A549 (cell line): ENCODE data around the gene SGSM2. TPM values are rescaled to one million over a fixed set of nuclear protein-coding genes. Genes with fewer than 3 reads are reported as not detected.

Source experiments
- ATAC-seq, 2 experiments: fragments of 200-7000 bp in 1 of 2; fragments of >200 bp in 1 of 2; cut with Nextera tagmentation in 1 of 2; cut with Tn5 transposase in 1 of 2; 3 replicates each; pipeline versions ENCODE4 v1.8.0 to v1.9.1; 2018 to 2020; ENCODE audit warnings: mild to moderate bottlenecking in 1 of 2, moderate library complexity in 1 of 2
- CTCF ChIA-PET: fragments of 300-600 bp; sonication (Branson Sonifier 250); formaldehyde crosslinking; extraction: SDS; loops from one replicate; lab custom pipeline; 2021; ENCODE audit warnings: antibody characterized with exemption, inconsistent platforms; lab: Yijun Ruan, JAX
- POLR2A ChIA-PET: fragments of 350-600 bp; formaldehyde crosslinking; extraction: SDS; loops from one replicate; lab custom pipeline; 2021; ENCODE audit warnings: antibody characterized with exemption, inconsistent platforms; lab: Yijun Ruan, JAX
- DNase-seq, 2 experiments: peaks; one replicate each; pipeline versions ENCODE4 v3.0.0 to v3.0.0-alpha.2; 2011 to 2016; ENCODE audit warnings: low read depth in 1 of 2, low spot score in 1 of 2
- FAIRE-seq: peaks from 2 replicates; lab custom pipeline; 2011; peaks lifted over from hg19 to GRCh38; lab: Jason Lieb, UNC
- H3K27ac ChIP-seq, 2 experiments: fragments of >200 bp; sonication (Bioruptor Twin); formaldehyde crosslinking; 3 replicates each; pipeline ENCODE4 v1.5.1; 2016 to 2017
- H3K4me1 ChIP-seq: fragments of >200 bp; sonication (Bioruptor Twin); formaldehyde crosslinking; 3 replicates; pipeline ENCODE4 v1.6.1; 2016
- H3K4me2 ChIP-seq: fragments of >200 bp; sonication (Bioruptor Twin); formaldehyde crosslinking; 3 replicates; pipeline ENCODE4 v1.6.1; 2016
- H3K4me3 ChIP-seq: fragments of >200 bp; sonication (Bioruptor Twin); formaldehyde crosslinking; 3 replicates; pipeline ENCODE4 v1.5.1; 2016
- H3K9me3 ChIP-seq: fragments of >200 bp; sonication (Bioruptor Twin); formaldehyde crosslinking; 3 replicates; pipeline ENCODE4 v1.6.1; 2016
- BHLHE40 ChIP-seq: IDR thresholded peaks from 2 replicates; pipeline ENCODE4 v1.6.1; 2012; ENCODE audit warnings: low read depth, low read length, inconsistent platforms
- CHD4 ChIP-seq: fragments of 200-600 bp; sonication (generic); IDR thresholded peaks from 2 replicates; pipeline ENCODE4 v1.6.1; 2016; ENCODE audit warnings: antibody characterized with exemption, mild to moderate bottlenecking, borderline replicate concordance
- EHF ChIP-seq: fragments of 250-450 bp; sonication (Bioruptor Pico); IDR thresholded peaks from 2 replicates; pipeline ENCODE4 v1.5.0; 2020; ENCODE audit warnings: mild to moderate bottlenecking
- FOXS1 ChIP-seq: fragments of 250-450 bp; sonication (Bioruptor Pico); IDR thresholded peaks from 2 replicates; pipeline ENCODE4 v1.5.0; 2020; ENCODE audit warnings: mild to moderate bottlenecking, moderate library complexity
- HEYL ChIP-seq: fragments of 250-450 bp; sonication (Bioruptor Pico); IDR thresholded peaks from 2 replicates; pipeline ENCODE4 v1.8.0; 2021; ENCODE audit warnings: mild to moderate bottlenecking, moderate library complexity
- HOXB13 ChIP-seq: fragments of 250-450 bp; sonication (Bioruptor Pico); IDR thresholded peaks from 2 replicates; pipeline ENCODE4 v1.5.0; 2020; ENCODE audit warnings: low read depth, mild to moderate bottlenecking, moderate library complexity
- HOXB5 ChIP-seq: fragments of 250-450 bp; sonication (Bioruptor Pico); IDR thresholded peaks from 2 replicates; pipeline ENCODE4 v1.5.0; 2020; ENCODE audit warnings: mild to moderate bottlenecking, moderate library complexity
- JUN ChIP-seq, 2 experiments: fragments of >200 bp; sonication (Bioruptor Twin); formaldehyde crosslinking; IDR thresholded peaks; 2 replicates in 1 of 2; 3 replicates in 1 of 2; pipeline ENCODE4 v1.6.1; 2016 to 2017
- JUNB ChIP-seq: fragments of >200 bp; sonication (Bioruptor Twin); formaldehyde crosslinking; IDR thresholded peaks from 2 replicates; pipeline ENCODE4 v1.6.1; 2016
- KDM5A ChIP-seq: fragments of 200-600 bp; sonication (generic); IDR thresholded peaks from 2 replicates; pipeline ENCODE4 v1.6.1; 2016; ENCODE audit warnings: antibody characterized with exemption, mild to moderate bottlenecking
- NFE2L2 ChIP-seq: fragments of 150-350 bp; conservative IDR thresholded peaks from 2 replicates; pipeline ENCODE4 v1.6.1; 2014; ENCODE audit warnings: low read length
- PHF8 ChIP-seq: fragments of 200-600 bp; sonication (generic); IDR thresholded peaks from 2 replicates; pipeline ENCODE4 v1.6.1; 2016; ENCODE audit warnings: low read depth, mild to moderate bottlenecking, antibody characterized with exemption, moderate library complexity, borderline replicate concordance
- POLR2AphosphoS2 ChIP-seq: conservative IDR thresholded peaks from 2 replicates; pipeline ENCODE4 v1.6.1; 2012; ENCODE audit warnings: low read length, improper control_type of control experiment, inconsistent platforms
- RAD21 ChIP-seq, 2 experiments: fragments of >200 bp in 1 of 2; sonication (Bioruptor Twin) in 1 of 2; formaldehyde crosslinking in 1 of 2; IDR thresholded peaks in 1 of 2; conservative IDR thresholded peaks in 1 of 2; 2 replicates in 1 of 2; 3 replicates in 1 of 2; pipeline ENCODE4 v1.6.1; 2012 to 2018; ENCODE audit warnings: inconsistent platforms in 1 of 2
- RARB ChIP-seq: fragments of 250-450 bp; sonication (Bioruptor Pico); IDR thresholded peaks from 2 replicates; pipeline ENCODE4 v1.8.0; 2021; ENCODE audit warnings: mild to moderate bottlenecking, moderate library complexity
- RCOR1 ChIP-seq: fragments of 150-350 bp; IDR thresholded peaks from 2 replicates; pipeline ENCODE4 v1.6.1; 2014; ENCODE audit warnings: antibody characterized with exemption, low read length, low read depth
- RNF2 ChIP-seq: fragments of 200-600 bp; sonication (generic); IDR thresholded peaks from 2 replicates; pipeline ENCODE4 v1.6.1; 2016; ENCODE audit warnings: low read depth, mild to moderate bottlenecking, antibody characterized with exemption, moderate library complexity, borderline replicate concordance
- SREBF2 ChIP-seq: fragments of 450-650 bp; IDR thresholded peaks from 2 replicates; pipeline ENCODE4 v1.6.1; 2014; ENCODE audit warnings: mild to moderate bottlenecking, moderate library complexity
- TFCP2L1 ChIP-seq: fragments of 250-450 bp; sonication (Bioruptor Pico); IDR thresholded peaks from 2 replicates; pipeline ENCODE4 v1.5.0; 2021; ENCODE audit warnings: mild to moderate bottlenecking
- ZFP36 ChIP-seq: fragments of 450-650 bp; IDR thresholded peaks from 2 replicates; pipeline ENCODE4 v1.6.1; 2014; ENCODE audit warnings: borderline replicate concordance; ENCODE audit not compliant: partially characterized antibody
- WGBS: methylation state at CpG from one replicate; pipeline ENCODE4 v1.1.6; 2017; ENCODE audit errors: missing lambda C conversion rate; 5-methylcytosine and 5-hydroxymethylcytosine counted together
- polyA plus RNA-seq, 4 experiments: library from polyadenylated mRNA; depleted of rRNA in 3 of 4; stranded (reverse); fragments of >200 nt; fragmentation: RNase III in 1 of 4; extraction: RNeasy Plus Mini Kit Qiagen cat#74134 plus additional on column Dnase treatment in 1 of 4; gene quantifications; 2 replicates in 3 of 4; 3 replicates in 1 of 4; pipeline ENCODE4 v1.2.3, GENCODE V29; 2011 to 2017
- TF ChIP-seq, protein P1 (sequence below): fragments of 250-450 bp; sonication (Bioruptor Pico); IDR thresholded peaks from 2 replicates; pipeline ENCODE4 v1.5.0; 2020; ENCODE audit warnings: low read depth, mild to moderate bottlenecking, moderate library complexity
- TF ChIP-seq, protein P2 (sequence below): fragments of >200 bp; sonication (Bioruptor Twin); formaldehyde crosslinking; IDR thresholded peaks from 2 replicates; pipeline ENCODE4 v1.6.1; 2016
- TF ChIP-seq, protein P3 (sequence below): fragments of >200 bp; sonication (Bioruptor Twin); formaldehyde crosslinking; IDR thresholded peaks from 3 replicates; pipeline ENCODE4 v1.5.1; 2016
- TF ChIP-seq, protein P4 (sequence below): fragments of 250-450 bp; sonication (Bioruptor Pico); IDR thresholded peaks from 2 replicates; pipeline ENCODE4 v1.5.0; 2021; ENCODE audit warnings: mild to moderate bottlenecking, moderate library complexity, borderline replicate concordance
- TF ChIP-seq, protein P5 (sequence below): IDR thresholded peaks from 2 replicates; pipeline ENCODE4 v1.6.1; 2012
- TF ChIP-seq, protein P6 (sequence below): IDR thresholded peaks from 2 replicates; pipeline ENCODE4 v1.6.1; 2012
- TF ChIP-seq, protein P7 (sequence below): fragments of 200-600 bp; sonication (generic); IDR thresholded peaks from 2 replicates; pipeline ENCODE4 v1.6.1; 2016; ENCODE audit warnings: antibody characterized with exemption, mild to moderate bottlenecking, moderate library complexity
- TF ChIP-seq, protein P8 (sequence below): fragments of 450-650 bp; IDR thresholded peaks from 2 replicates; pipeline ENCODE4 v1.6.1; 2014; ENCODE audit warnings: antibody characterized with exemption

SGSM2 gene
- polyA plus RNA-seq, 2 of the 4 experiments (the other 2 are of a cell fraction), result 24.9 to 53.3 TPM

DNA sequence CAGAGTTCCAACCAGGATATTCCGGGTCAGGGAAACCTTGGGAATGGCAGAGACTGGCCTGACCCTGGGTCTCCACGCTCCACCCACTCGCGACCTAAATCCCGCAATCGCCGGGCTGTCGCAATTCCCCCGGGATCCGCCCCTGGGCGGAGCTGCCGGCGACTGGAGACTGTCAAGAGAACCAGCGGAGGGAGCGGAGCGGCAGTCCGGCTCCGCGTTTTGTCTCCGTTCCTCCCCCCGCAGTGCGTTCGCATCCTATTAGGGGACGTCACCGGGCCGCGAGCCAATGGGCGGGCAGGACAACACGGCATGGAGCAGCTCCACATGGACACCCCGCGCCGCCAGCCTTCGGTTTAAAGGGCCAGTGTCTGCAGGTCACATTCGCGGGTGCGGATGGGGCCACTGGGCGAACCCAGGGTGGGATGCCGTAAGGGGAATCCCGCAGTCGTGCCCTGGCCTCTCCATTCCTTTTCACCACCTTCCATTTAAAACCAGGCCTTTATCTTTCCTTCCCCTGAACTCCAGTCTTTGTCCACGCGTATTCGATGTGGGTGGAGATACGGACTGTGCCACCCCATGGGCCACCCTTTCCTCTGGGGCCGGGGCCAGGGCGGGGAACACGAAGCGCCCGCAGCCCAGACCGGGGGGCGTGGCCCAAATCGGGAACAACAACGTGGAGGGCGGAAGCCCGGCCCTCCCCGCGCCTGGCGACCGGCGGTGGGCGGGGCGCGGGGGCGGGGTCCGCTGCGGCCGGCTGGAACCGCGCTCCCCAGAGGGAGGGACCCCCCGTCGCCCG, 64.3 kb downstream of the SGSM2 start:
- Histone ChIP-seq H3K27ac (peak overlapping the region; percentile 95 to 97), H3K4me3 (peak overlapping the region; percentile 99), H3K9me3 (no peaks in the 10 kb centered on the region), H3K4me2 (peak overlapping the region; percentile 99), H3K4me1 (peaks cover 60% of the 10 kb centered on the region)
- FAIRE-seq, result peak; percentile 98
- ATAC-seq, result peak; percentile 23 to 64
- DNase-seq, result peak; percentile 98 to 100
- under 1% methylated on average over 40 of the region's 72 CpGs for WGBS
- ChIA-PET CTCF (interaction anchor here (0.6 to 28.1 kb wide), 5 partner anchors 10 to 74 kb away, joined by 3 to 1099 read pairs (median 7); no protein-coding TSS in a partner anchor), POLR2A (interaction anchor here (0.6 to 2.6 kb wide), 7 partner anchors 9 to 192 kb away, joined by 3 to 51 read pairs (median 9); partner anchors contain the start of genes PAFAH1B1, SGSM2 and TSR1)
- TF ChIP-seq ZFP36, result no peak
- TF ChIP-seq, protein P1, sequence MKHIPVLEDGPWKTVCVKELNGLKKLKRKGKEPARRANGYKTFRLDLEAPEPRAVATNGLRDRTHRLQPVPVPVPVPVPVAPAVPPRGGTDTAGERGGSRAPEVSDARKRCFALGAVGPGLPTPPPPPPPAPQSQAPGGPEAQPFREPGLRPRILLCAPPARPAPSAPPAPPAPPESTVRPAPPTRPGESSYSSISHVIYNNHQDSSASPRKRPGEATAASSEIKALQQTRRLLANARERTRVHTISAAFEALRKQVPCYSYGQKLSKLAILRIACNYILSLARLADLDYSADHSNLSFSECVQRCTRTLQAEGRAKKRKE (CRISPR knock-in tag), result no peak
- TF ChIP-seq RCOR1, result no peak
- TF ChIP-seq, protein P2, sequence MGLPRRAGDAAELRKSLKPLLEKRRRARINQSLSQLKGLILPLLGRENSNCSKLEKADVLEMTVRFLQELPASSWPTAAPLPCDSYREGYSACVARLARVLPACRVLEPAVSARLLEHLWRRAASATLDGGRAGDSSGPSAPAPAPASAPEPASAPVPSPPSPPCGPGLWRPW, result peak; percentile 57
- TF ChIP-seq TFCP2L1 (CRISPR knock-in tag), result no peak
- no peak for TF ChIP-seq BHLHE40
- TF ChIP-seq, protein P3, sequence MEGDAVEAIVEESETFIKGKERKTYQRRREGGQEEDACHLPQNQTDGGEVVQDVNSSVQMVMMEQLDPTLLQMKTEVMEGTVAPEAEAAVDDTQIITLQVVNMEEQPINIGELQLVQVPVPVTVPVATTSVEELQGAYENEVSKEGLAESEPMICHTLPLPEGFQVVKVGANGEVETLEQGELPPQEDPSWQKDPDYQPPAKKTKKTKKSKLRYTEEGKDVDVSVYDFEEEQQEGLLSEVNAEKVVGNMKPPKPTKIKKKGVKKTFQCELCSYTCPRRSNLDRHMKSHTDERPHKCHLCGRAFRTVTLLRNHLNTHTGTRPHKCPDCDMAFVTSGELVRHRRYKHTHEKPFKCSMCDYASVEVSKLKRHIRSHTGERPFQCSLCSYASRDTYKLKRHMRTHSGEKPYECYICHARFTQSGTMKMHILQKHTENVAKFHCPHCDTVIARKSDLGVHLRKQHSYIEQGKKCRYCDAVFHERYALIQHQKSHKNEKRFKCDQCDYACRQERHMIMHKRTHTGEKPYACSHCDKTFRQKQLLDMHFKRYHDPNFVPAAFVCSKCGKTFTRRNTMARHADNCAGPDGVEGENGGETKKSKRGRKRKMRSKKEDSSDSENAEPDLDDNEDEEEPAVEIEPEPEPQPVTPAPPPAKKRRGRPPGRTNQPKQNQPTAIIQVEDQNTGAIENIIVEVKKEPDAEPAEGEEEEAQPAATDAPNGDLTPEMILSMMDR, result no peak
- TF ChIP-seq, protein P4, sequence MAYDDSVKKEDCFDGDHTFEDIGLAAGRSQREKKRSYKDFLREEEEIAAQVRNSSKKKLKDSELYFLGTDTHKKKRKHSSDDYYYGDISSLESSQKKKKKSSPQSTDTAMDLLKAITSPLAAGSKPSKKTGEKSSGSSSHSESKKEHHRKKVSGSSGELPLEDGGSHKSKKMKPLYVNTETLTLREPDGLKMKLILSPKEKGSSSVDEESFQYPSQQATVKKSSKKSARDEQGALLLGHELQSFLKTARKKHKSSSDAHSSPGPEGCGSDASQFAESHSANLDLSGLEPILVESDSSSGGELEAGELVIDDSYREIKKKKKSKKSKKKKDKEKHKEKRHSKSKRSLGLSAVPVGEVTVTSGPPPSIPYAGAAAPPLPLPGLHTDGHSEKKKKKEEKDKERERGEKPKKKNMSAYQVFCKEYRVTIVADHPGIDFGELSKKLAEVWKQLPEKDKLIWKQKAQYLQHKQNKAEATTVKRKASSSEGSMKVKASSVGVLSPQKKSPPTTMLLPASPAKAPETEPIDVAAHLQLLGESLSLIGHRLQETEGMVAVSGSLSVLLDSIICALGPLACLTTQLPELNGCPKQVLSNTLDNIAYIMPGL (CRISPR knock-in tag), result no peak
- no peak; the same call in 1 of the 2 replicates for TF ChIP-seq POLR2AphosphoS2
- TF ChIP-seq FOXS1 (CRISPR knock-in tag), result no peak
- TF ChIP-seq RARB (CRISPR knock-in tag), result peak; percentile 35; the same call in 1 of the 2 replicates
- TF ChIP-seq, protein P5, sequence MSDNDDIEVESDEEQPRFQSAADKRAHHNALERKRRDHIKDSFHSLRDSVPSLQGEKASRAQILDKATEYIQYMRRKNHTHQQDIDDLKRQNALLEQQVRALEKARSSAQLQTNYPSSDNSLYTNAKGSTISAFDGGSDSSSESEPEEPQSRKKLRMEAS, result peak; percentile 100
- peak; percentile 37 to 70 for TF ChIP-seq JUN (IDR thresholded peaks at IDR 0.05)
- no peak for TF ChIP-seq RAD21 (conservative IDR thresholded peaks at IDR 0.05 in 1 of 2, IDR thresholded peaks at IDR 0.05 in 1 of 2)
- TF ChIP-seq RNF2, result no peak
- no peak for TF ChIP-seq KDM5A
- TF ChIP-seq PHF8, result peak; percentile 30; the same call in 1 of the 2 replicates
- TF ChIP-seq NFE2L2, result no peak
- TF ChIP-seq SREBF2, result no peak
- no peak for TF ChIP-seq JUNB
- TF ChIP-seq HEYL, result no peak
- TF ChIP-seq, protein P6, sequence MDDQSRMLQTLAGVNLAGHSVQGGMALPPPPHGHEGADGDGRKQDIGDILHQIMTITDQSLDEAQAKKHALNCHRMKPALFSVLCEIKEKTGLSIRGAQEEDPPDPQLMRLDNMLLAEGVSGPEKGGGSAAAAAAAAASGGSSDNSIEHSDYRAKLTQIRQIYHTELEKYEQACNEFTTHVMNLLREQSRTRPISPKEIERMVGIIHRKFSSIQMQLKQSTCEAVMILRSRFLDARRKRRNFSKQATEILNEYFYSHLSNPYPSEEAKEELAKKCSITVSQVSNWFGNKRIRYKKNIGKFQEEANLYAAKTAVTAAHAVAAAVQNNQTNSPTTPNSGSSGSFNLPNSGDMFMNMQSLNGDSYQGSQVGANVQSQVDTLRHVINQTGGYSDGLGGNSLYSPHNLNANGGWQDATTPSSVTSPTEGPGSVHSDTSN, result peak; percentile 73
- TF ChIP-seq, protein P7, sequence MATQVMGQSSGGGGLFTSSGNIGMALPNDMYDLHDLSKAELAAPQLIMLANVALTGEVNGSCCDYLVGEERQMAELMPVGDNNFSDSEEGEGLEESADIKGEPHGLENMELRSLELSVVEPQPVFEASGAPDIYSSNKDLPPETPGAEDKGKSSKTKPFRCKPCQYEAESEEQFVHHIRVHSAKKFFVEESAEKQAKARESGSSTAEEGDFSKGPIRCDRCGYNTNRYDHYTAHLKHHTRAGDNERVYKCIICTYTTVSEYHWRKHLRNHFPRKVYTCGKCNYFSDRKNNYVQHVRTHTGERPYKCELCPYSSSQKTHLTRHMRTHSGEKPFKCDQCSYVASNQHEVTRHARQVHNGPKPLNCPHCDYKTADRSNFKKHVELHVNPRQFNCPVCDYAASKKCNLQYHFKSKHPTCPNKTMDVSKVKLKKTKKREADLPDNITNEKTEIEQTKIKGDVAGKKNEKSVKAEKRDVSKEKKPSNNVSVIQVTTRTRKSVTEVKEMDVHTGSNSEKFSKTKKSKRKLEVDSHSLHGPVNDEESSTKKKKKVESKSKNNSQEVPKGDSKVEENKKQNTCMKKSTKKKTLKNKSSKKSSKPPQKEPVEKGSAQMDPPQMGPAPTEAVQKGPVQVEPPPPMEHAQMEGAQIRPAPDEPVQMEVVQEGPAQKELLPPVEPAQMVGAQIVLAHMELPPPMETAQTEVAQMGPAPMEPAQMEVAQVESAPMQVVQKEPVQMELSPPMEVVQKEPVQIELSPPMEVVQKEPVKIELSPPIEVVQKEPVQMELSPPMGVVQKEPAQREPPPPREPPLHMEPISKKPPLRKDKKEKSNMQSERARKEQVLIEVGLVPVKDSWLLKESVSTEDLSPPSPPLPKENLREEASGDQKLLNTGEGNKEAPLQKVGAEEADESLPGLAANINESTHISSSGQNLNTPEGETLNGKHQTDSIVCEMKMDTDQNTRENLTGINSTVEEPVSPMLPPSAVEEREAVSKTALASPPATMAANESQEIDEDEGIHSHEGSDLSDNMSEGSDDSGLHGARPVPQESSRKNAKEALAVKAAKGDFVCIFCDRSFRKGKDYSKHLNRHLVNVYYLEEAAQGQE, result no peak
- TF ChIP-seq, protein P8, sequence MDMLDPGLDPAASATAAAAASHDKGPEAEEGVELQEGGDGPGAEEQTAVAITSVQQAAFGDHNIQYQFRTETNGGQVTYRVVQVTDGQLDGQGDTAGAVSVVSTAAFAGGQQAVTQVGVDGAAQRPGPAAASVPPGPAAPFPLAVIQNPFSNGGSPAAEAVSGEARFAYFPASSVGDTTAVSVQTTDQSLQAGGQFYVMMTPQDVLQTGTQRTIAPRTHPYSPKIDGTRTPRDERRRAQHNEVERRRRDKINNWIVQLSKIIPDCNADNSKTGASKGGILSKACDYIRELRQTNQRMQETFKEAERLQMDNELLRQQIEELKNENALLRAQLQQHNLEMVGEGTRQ, result peak; percentile 50
- TF ChIP-seq CHD4, result no peak
- peak; percentile 3; the same call in 1 of the 2 replicates for TF ChIP-seq HOXB5 (CRISPR knock-in tag)
- no peak for TF ChIP-seq HOXB13
- TF ChIP-seq EHF (CRISPR knock-in tag), result no peak
